GM23248 (cell line): ENCODE measurements around the gene GALK2.

Experiments
- EZH2 ChIP-seq: fragments of 200-600 bp; sonication (generic); IDR thresholded peaks from 2 replicates; pipeline ENCODE4 v1.6.1; 2018; ENCODE audit warnings: antibody characterized with exemption, mild to moderate bottlenecking; ENCODE audit not compliant: insufficient read depth, poor library complexity, severe bottlenecking
- EZH2phosphoT487 ChIP-seq: fragments of 200-600 bp; sonication (generic); IDR thresholded peaks from 2 replicates; pipeline ENCODE4 v1.6.1; 2018; ENCODE audit warnings: antibody characterized with exemption, moderate library complexity, mild to moderate bottlenecking, low read depth; ENCODE audit not compliant: insufficient read depth

DNA sequence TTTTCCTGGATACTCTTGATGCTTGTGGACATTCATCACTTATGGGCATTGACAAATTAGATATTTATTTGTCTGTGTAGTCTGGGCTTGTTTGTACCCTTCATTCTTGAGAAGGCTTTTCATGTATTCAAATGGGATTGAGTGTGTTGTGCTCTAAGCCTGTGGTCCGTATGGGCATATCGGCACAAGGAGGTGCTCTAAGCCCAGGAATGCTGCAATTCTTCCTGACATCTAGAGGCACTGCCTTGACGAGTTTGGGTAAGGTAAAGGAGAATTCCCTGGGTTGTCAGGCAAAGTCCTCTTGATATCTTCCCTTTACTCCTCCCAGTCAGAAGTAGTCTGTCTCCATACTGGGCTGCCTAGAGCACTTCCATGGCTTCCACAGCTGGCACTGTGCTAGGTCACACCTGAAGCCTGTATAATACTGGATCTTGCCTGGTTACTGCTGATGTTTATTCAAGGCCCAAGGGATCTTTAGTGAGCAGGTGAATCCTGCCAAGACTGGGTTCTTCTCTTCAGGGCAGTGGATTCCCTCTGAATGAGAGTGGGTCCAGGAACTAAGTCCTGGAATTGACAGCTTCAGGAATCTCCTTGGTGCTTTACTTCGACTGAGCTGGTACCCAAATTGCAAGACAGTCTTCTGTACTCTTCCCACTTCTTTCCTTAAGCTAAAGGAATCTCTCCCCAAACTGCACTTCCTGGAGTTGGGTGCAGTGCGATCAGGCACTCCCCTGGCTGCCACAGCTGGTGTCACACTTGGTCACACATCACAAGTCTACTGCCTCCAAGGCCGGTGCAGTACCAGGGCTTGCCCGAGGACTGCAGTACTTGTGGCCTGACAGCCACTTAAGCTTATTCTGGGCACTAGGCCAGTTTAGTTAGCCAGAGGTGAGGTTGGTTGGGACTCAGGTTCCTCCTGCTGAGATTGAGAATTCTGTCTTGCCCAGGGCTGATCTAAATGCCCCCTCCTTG is 46.0 kb downstream of the GALK2 start:
- TF ChIP-seq EZH2 = no peak
- TF ChIP-seq EZH2phosphoT487 = no peak
